ENCODE data around the gene FAM53B.

Gene FAM53B

DNA sequence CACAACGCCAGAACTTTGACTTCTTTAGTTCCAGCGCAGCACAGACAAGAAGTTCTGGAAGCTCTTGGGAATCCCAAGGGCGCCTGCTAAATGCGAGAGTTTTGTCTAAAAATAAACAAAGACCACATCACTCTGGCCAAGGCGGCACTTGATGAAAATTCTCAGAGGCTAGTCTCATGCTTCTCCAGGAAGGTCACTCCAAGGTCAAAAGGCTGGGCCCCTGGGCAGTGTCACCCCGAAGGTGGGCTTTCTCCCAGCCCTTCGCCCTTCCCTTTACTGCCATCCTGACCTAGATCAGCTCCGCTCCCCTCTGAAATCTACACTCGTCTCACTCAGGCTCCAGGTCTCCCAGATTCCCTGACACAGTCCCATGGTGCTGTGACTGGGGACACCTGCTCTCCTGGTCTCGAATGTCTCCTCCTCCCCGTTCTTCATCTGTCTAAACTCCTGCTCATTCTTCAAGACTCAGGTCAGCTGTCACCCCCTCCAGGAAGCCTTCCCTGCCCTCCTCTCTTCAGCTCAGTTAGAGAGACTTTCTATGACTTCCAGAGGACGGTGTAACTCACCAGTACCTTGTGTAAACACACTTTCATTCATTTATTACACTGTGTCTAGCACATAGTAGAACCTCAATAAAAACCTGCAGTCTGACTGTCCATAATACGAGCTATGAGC lies 10.5 kb downstream of the FAM53B start:
- TF ChIP-seq, protein P1, sequence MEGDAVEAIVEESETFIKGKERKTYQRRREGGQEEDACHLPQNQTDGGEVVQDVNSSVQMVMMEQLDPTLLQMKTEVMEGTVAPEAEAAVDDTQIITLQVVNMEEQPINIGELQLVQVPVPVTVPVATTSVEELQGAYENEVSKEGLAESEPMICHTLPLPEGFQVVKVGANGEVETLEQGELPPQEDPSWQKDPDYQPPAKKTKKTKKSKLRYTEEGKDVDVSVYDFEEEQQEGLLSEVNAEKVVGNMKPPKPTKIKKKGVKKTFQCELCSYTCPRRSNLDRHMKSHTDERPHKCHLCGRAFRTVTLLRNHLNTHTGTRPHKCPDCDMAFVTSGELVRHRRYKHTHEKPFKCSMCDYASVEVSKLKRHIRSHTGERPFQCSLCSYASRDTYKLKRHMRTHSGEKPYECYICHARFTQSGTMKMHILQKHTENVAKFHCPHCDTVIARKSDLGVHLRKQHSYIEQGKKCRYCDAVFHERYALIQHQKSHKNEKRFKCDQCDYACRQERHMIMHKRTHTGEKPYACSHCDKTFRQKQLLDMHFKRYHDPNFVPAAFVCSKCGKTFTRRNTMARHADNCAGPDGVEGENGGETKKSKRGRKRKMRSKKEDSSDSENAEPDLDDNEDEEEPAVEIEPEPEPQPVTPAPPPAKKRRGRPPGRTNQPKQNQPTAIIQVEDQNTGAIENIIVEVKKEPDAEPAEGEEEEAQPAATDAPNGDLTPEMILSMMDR (IDR thresholded peaks at IDR 0.05; ENCODE audit: low read depth, low read length), result no peak
- H3K4me3 ChIP-seq (replicated peaks in 1 of 2; ENCODE audit: low read depth in 2 of 2, low read length in 2 of 2), result no peak overlapping the region
- DNase-seq (ENCODE audit: low read depth in 2 of 2), result peak in 1 of 2 donors; percentile 22

DNA sequence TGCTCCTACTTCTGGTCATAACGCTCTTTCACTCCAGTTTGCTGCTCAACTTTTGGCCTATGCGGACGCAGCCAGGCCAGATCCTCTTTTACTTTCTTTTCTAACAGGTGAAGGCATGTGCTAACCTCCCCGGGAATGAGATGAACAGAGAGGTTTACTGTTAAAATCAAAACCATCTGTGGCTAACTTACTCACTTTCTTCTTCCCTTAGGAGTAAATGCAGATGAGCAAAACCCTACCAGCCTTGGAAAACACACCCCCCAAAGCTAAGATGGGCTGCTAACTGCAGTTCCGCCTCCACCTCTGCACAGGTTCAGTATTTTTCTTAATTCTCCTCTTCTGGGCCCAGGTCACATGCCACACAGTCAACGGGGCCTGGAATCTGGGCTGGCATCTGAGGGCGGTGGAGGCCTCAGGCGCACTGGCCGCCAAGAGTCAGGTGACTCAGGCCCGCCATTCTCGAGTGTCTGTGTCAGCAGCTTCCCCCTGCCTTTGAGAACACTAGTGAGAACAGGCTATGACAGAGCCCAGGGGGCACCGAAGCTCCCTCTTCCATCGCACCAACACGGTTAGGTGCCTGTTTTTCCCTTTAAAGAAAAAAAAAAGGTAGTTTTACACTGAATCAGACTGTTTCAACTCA lies 11.1 kb downstream of the FAM53B start:
- TF ChIP-seq, protein P1 (IDR thresholded peaks at IDR 0.05; ENCODE audit: low read depth, low read length), result no peak
- peak; percentile 37 to 67 for DNase-seq (ENCODE audit: low read depth in 2 of 2)
- no peak overlapping the region for H3K4me3 ChIP-seq (replicated peaks in 1 of 2; ENCODE audit: low read depth in 2 of 2, low read length in 2 of 2)

DNA sequence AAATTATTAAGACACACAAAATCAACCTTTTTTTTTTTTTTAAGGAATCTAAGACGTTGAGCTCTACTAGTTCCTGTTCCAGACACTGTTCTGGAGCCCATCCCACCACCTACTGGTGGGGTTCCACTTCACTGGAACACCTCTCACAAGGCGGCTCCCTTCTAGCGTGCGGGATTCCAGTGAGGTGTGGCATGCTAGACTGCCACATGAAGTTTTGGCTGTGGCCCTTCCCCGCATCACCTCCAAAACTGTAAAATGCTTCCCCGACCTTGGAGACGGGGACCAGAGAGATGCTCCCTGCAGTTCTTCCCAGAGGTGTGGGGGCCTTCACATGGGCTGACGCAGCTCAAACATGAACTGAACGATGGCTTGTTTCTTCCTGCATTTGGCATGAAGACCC lies 12.6 kb downstream of the FAM53B start:
- TF ChIP-seq, protein P1 (IDR thresholded peaks at IDR 0.05; ENCODE audit: low read depth, low read length), result no peak
- DNase-seq (ENCODE audit: low read depth in 2 of 2), result no peak

DNA sequence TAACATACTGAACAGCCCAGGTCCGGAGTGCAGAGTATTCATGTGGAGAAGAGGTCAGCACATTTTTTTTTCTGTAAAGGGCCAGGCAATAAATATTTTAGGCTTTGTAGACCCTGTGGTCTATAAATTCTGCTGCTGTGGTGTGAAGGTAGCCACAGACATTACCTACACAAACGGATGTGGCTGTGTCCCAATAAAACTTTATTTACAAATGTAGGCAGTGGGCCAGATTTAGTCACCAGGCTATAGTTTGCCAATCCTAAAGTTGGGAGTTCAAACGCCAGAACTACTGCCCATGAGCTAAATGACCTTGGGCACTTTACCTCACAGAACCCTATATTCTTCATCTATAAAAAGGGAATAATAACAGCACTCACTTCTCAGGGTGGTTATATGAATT lies 13.4 kb downstream of the FAM53B start:
- TF ChIP-seq, protein P1 (IDR thresholded peaks at IDR 0.05; ENCODE audit: low read depth, low read length), result no peak
- DNase-seq (ENCODE audit: low read depth in 2 of 2), result no peak
- H3K4me3 ChIP-seq (replicated peaks in 1 of 2; ENCODE audit: low read depth in 2 of 2, low read length in 2 of 2), result no peak overlapping the region

More for the DNA sequence above, 12.6 kb downstream of the FAM53B start:
- no peak overlapping the region for H3K4me3 ChIP-seq (replicated peaks in 1 of 2; ENCODE audit: low read depth in 2 of 2, low read length in 2 of 2)

DNA sequence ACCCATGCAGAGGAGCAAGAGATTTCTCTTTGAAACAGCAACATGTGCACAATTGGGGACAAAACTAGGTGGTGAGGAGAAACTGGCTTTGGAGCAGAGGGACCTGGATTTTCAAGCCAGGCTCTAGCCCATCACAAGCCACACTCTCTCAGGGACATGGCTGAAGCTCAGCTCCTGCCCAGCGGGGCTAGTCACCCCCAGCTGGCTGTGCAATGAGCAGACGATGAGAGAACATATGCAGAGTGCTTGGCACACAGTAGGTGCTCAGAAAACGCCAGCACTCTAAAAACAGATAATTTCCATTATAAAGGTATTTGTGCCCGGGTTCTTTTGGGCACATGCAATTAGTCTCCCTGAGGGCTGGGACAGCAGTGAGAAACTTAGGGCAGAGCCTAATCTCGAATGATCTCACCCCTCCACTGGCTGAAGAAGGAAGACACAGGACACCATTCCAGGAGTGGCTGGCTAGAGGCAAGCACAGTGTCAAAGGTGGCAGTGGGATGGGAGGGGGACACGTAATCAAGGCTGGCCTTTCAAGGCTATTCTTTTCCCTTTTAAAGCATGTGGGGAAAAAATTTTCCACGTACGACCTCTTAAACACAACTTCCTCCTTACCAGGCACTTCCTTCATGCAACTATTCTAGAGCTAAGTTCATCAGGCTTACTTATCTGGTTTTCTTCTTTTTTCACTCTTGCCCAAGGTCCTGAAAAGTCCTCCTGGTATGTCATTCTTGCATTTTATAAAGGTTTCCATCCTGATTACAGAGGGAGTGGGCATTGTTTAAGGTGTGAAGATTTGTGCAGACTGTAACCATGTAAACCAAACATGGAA lies 15.1 kb downstream of the FAM53B start:
- no peak for DNase-seq (ENCODE audit: low read depth in 2 of 2)
- TF ChIP-seq, protein P1 (IDR thresholded peaks at IDR 0.05; ENCODE audit: low read depth, low read length), result no peak
- no peak overlapping the region for H3K4me3 ChIP-seq (replicated peaks in 1 of 2; ENCODE audit: low read depth in 2 of 2, low read length in 2 of 2)

DNA sequence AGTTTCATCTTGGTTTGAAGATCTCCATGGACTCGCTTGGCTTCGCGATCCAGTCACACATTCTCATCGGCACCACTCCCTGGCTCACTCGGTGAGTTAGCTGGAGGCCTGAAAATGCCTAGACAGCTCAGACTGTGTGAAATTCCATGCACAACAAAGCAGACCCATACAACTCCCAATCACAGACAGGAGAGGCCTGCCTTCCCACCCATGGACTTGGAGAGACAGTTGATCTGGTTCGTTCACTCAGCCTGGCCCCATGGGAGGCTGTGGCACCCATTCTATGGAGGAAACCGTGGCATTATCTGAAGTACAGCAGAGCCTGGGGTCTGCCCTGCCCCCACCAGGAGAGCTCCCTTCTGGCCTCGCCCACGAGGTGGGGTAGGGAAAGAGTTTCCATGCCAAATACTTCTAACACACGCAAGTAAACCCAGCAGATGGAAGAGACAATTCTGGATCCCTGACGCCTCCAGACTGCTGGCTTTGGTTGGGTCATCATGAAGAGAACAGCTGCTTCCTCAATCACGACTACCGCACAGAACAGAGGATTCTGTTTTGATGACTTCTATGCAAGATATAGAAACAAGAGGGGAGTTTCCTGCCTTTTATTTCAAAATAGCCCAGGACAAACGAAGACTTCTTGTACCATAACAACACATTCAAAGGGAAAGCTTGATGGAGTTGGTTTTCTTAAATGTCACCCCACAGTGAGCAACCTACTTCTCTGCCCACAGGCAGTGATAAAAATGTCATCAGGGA lies 15.9 kb downstream of the FAM53B start:
- H3K4me3 ChIP-seq (replicated peaks in 1 of 2; ENCODE audit: low read depth in 2 of 2, low read length in 2 of 2), result no peak overlapping the region
- TF ChIP-seq, protein P1 (IDR thresholded peaks at IDR 0.05; ENCODE audit: low read depth, low read length), result no peak
- peak; percentile 59 to 66 for DNase-seq (ENCODE audit: low read depth in 2 of 2)
